Naive thymus-derived CD8-positive, alpha-beta T cell (primary cell): ENCODE data around the gene SHOC2. TPM values are rescaled to one million over a fixed set of nuclear protein-coding genes. Genes with fewer than 3 reads are reported as not detected.
A peak's percentile ranks its signal among the peaks of the same experiment; 100 is the strongest.
"Not testable (repeated sequence)": the region's sequence is repeated elsewhere in the genome, so short reads cannot be mapped to it uniquely, and the experiment has no call there.

Experiments used
- ATAC-seq, 2 donors: fragments of 150-1000 bp; cut with Tn5 transposase in 1 of 2; sonication (Bioruptor Pico), chemical (Tn5 transposase) in 1 of 2; 1 replicate in 1 of 2; 2 replicates in 1 of 2; pipeline ENCODE4 v1.10.0; 2021; ENCODE audit warnings: mild to moderate bottlenecking in 2 of 2, moderate library complexity in 2 of 2
- POLR2A ChIA-PET: fragments of 350-600 bp; sonication (Branson Sonifier 250); formaldehyde crosslinking; loops from one replicate; lab custom pipeline; 2021; ENCODE audit warnings: antibody characterized with exemption; lab: Charles Lee
- DNase-seq, 10 donors: peaks; one replicate each; pipeline versions ENCODE4 v3.0.0 to v3.0.0-alpha.2; 2020 to 2022
- H3K27ac Mint-ChIP-seq, 10 donors: one replicate each; pipeline ENCODE4 v1.8.0; 2020 to 2022; ENCODE audit warnings: mild to moderate bottlenecking in 10 of 10, mixed read lengths in 10 of 10, moderate library complexity in 4 of 10, inconsistent platforms in 1 of 10
- H3K27me3 Mint-ChIP-seq, 5 donors: one replicate each; pipeline ENCODE4 v1.8.0; 2021 to 2022; ENCODE audit warnings: mixed read lengths in 5 of 5
- H3K36me3 Mint-ChIP-seq, 3 donors: one replicate each; pipeline ENCODE4 v1.8.0; 2020 to 2022; ENCODE audit warnings: mixed read lengths in 3 of 3, mild to moderate bottlenecking in 2 of 3, inconsistent platforms in 1 of 3
- H3K4me1 Mint-ChIP-seq, 4 donors: one replicate each; pipeline ENCODE4 v1.8.0; 2021 to 2022; ENCODE audit warnings: mixed read lengths in 4 of 4
- H3K4me3 Mint-ChIP-seq, 10 donors: one replicate each; pipeline ENCODE4 v1.8.0; 2020 to 2022; ENCODE audit warnings: mild to moderate bottlenecking in 10 of 10, mixed read lengths in 10 of 10, moderate library complexity in 6 of 10, inconsistent platforms in 1 of 10
- H3K9me3 Mint-ChIP-seq, 9 donors: one replicate each; pipeline ENCODE4 v1.8.0; 2020 to 2022; ENCODE audit warnings: mixed read lengths in 9 of 9, mild to moderate bottlenecking in 3 of 9, inconsistent platforms in 1 of 9, moderate library complexity in 1 of 9
- polyA plus RNA-seq, 3 donors: library from polyadenylated mRNA; unstranded; fragments of 300-500 nt; fragmentation: Illumina TruSeq; gene quantifications; one replicate each; pipeline ENCODE4 v1.2.3, GENCODE V29; 2021
- total RNA-seq, 8 experiments: library from RNA in 2 of 8; stranded (reverse) in 2 of 8; gene quantifications; one replicate each; pipeline ENCODE4 v1.2.3 and lab custom pipeline; 2021 to 2026

Gene SHOC2
- total and polyA plus RNA-seq, 5 experiments from 2014 or later: 43.2 to 72.6 (median 58.3) TPM

DNA sequence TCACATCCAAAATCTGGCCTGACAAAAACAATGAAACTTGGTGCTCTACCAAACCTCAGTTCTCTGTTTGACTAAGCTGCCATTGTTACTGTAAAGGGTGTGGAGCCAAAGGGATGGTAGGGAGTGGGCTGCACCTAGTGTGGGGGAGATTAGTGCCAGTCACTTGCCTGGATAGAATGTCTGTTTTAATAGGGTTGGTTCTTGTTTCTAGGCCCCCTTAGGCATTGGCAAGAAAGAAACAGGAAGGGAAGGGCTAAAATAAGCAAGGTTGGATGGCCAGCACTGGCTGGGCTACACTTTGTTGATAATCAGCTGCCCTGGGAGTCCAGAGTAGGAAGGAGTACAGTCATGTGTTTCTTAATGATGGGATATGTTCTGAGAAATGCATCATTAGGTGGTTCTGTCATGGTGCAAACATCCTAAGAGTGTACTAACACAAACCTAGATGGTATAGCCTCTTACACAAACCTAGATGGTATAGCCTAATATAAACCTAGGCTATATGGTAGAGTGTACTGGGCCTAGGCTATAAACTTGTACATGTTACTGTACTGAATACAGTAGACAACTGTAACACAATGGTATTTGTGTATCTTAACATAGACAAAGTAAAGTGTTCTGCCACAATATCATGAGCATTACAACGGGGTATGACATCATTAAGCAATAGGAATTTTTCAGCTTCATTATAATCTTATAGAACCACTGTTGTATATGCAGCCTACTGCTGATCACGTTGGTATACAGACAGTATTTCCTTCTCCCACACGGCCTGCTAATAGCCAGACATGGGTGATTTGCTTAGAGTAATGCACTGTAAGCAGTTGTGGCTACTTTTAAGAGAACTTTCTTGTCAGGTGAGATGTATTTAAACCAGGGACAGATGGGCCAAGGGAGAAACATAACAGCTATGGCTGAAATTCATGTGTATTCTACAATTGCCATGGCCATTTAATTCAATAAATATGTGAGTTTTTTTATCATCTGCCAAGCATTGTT lies 15.8 kb upstream of the SHOC2 start:
- H3K4me1 Mint-ChIP-seq: peaks cover 18 to 35% (median 27%) of the 10 kb centered on the region in 4 donors
- POLR2A ChIA-PET: interaction anchor here (0.5 to 2.1 kb wide), 5 partner anchors 9 to 95 kb away, joined by 3 to 8 read pairs (median 4); partner anchors contain the start of gene SHOC2
- DNase-seq (no peak), ATAC-seq (peak in 1 of 2 donors; percentile 26)
- peak overlapping the region; percentile 31 to 88 (median 72) for H3K27ac Mint-ChIP-seq
- peak overlapping the region in 1 of 10 donors; percentile 5 for H3K4me3 Mint-ChIP-seq
- H3K27me3 Mint-ChIP-seq: no peaks in the 10 kb centered on the region
- H3K9me3 Mint-ChIP-seq: no peaks in the 10 kb centered on the region
- peaks cover 0 to 65% (median 20%) of the 10 kb centered on the region in 3 donors for H3K36me3 Mint-ChIP-seq

DNA sequence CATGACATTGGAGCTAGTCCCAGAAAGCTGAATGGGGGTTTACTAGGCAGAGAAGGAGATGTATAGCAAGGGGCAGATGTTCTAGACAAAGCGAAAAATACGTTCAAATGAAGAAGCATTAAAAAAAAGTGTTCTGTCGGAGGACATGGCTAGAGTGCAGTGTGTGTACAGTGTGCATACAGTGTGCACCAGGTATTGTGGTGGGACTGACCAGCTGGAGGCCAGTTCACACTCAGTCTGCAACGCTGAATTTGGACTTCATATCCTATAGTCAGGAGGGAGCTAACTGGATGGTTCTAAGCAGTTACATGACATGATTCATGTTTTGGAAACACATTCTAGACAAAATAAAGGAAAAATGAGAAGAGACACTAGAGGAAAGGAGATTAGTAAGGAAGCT lies 9.3 kb upstream of the SHOC2 start:
- Mint-ChIP-seq H3K27ac (peak overlapping the region in 9 of 10 donors; percentile 0 to 83 (median 7)), H3K9me3 (no peaks in the 10 kb centered on the region), H3K4me1 (peaks cover 13 to 35% (median 23%) of the 10 kb centered on the region in 4 donors), H3K36me3 (peaks cover 0 to 40% (median 5%) of the 10 kb centered on the region in 3 donors), H3K4me3 (no peak overlapping the region), H3K27me3 (no peaks in the 10 kb centered on the region)
- DNase-seq (no peak), ATAC-seq (no peak)
- POLR2A ChIA-PET: interaction anchor here (1.1 to 1.3 kb wide), 3 partner anchors 9 to 50 kb away, joined by 3 to 5 read pairs (median 3); partner anchors contain the start of genes BBIP1 and SHOC2

DNA sequence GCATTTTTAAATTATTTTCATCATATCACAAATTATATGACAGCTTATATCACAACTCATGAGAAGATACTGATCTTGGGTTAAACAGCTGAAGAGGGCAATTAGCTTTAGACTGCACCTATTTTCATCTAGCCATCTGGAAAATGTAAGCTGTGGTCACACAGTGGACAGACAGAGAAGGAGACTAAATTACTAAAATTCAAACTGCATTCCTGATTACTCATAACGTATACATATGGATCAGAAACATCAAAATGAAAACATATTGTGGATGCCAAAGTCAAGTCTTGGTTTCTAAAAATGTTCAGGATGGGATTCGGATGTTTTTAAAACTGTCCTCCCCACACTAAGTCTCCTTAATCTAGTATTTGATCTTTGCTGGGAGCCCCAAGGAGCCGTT lies 7.0 kb upstream of the SHOC2 start:
- Mint-ChIP-seq H3K36me3 (peaks cover 0 to 40% (median 5%) of the 10 kb centered on the region in 3 donors), H3K4me3 (no peak overlapping the region), H3K9me3 (no peaks in the 10 kb centered on the region), H3K27ac (peak overlapping the region in 1 of 10 donors; percentile 61), H3K27me3 (no peaks in the 10 kb centered on the region), H3K4me1 (peaks cover 15 to 49% (median 38%) of the 10 kb centered on the region in 4 donors)
- DNase-seq (no peak), ATAC-seq (no peak)
- POLR2A ChIA-PET: interaction anchor here (0.6 to 2.4 kb wide), 3 partner anchors 9 to 166 kb away, joined by 3 to 8 read pairs (median 5); partner anchors contain the start of gene PDCD4

DNA sequence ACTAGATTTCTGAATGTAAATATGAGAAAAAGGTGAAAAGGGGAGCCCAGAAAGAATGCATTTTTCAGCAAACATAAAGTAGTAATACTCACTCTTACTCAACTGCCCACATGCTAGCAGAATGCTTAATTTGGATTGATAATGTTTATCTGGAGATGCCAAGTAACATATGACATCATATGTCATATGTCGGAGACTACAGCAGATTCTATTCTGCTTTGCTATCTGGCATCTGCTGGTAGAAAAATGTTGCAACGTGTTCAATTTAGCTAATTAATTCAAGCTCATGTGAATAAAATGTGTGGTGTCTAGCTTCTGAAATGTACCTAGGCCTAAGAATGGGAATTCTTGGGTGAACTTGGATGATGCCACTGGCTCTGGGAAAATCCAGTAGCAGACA lies 5.0 kb upstream of the SHOC2 start:
- H3K27me3 Mint-ChIP-seq: no peaks in the 10 kb centered on the region
- H3K27ac Mint-ChIP-seq: peak overlapping the region in 4 of 10 donors; percentile 26 to 76 (median 42)
- peaks cover 0 to 38% (median 3%) of the 10 kb centered on the region in 3 donors for H3K36me3 Mint-ChIP-seq
- H3K4me3 Mint-ChIP-seq: no peak overlapping the region
- POLR2A ChIA-PET: no interaction called here
- H3K9me3 Mint-ChIP-seq: no peaks in the 10 kb centered on the region
- ATAC-seq (no peak), DNase-seq (no peak)
- peaks cover 17 to 48% (median 41%) of the 10 kb centered on the region in 4 donors for H3K4me1 Mint-ChIP-seq

DNA sequence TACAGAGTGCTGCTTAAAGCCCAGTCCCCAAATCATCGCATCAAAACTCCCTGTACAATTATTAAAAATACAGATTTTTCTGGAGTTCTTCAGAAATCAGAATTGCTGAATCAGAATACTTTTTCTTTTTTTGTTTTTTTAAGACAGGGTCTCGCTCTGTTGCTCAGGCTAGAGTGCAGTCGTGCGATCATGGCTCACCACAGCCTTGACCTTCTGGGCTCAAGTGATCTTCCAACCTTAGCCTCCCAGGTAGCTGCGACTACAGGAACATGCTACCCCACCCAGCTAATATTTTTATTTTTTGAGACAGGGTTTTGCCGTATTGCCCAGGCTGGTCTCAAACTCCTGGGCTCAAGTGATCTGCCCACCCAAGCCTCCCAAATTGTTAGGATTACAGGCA lies 4.4 kb upstream of the SHOC2 start:
- POLR2A ChIA-PET: no interaction called here

DNA sequence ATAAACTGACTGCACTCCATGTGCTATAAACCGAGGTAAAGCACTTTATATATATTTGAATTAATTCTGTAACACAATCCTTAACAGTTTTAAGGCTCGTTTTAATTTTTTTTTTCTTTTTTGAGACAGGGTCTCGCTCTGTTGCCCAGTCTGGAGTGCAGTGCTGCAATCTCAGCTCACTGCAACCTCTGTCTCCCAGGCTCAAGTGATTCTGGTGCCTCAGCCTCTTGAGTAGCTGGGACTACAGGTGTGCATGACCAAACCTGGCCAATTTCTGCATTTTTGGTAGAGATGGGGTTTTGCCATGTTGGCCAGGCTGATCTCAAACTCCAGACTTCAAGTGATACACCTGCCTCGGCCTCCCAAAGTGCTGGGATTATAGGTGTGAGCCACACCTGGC lies 3.8 kb upstream of the SHOC2 start:
- H3K27me3 Mint-ChIP-seq, POLR2A ChIA-PET, H3K4me3 Mint-ChIP-seq, DNase-seq, H3K27ac Mint-ChIP-seq, H3K9me3 Mint-ChIP-seq, ATAC-seq: not testable (repeated sequence)
- Mint-ChIP-seq H3K4me1 (peaks cover 11 to 46% (median 40%) of the 10 kb centered on the region in 4 donors), H3K36me3 (peaks cover 0 to 31% (median 3%) of the 10 kb centered on the region in 3 donors)

More for the DNA sequence above, 4.4 kb upstream of the SHOC2 start:
- no peaks in the 10 kb centered on the region for H3K27me3 Mint-ChIP-seq
- no peaks in the 10 kb centered on the region for H3K9me3 Mint-ChIP-seq
- no peak for ATAC-seq
- no peak for DNase-seq
- no peak overlapping the region for H3K4me3 Mint-ChIP-seq
- H3K36me3 Mint-ChIP-seq: peaks cover 0 to 37% (median 3%) of the 10 kb centered on the region in 3 donors
- peaks cover 15 to 47% (median 40%) of the 10 kb centered on the region in 4 donors for H3K4me1 Mint-ChIP-seq
- H3K27ac Mint-ChIP-seq: no peak overlapping the region

DNA sequence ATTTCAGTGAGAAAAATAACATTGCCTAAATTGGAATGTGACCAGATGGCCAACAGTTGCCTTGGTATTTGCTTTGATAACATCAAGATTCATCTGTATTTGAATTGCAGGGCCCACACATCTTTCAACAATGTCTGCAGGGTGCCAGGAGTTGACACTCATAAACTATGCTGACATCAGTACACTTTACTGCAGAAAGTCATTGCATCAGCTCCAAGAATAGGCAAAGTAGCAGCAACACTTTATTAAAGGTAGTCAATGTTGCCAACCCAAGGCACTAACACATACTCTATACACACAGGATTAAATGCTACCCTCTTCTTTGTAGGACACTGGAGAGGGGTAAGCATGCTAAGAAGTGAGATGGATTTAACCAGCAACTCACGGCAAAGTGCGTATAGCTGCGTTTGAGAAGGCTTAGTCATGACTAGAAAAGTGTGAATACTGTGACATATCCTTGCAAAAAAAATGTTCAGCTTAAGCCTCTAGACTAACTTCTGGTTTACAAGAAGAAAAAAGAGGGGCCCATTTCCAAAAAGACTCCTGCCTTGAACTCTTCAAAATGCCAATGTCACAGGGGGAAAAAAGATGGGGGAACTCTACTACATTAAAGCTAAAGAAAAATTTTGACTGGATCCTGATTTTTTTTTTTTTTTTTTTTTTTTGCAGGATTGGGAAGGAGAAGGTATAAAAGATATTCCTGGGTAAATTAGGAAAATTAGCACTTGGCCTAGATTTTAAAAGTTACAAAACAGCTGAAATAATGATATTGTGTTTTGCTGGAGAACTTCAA lies 2.7 kb upstream of the SHOC2 start:
- no peaks in the 10 kb centered on the region for H3K27me3 Mint-ChIP-seq
- POLR2A ChIA-PET: interaction anchor here (0.7 to 3.1 kb wide), 3 partner anchors 37 to 171 kb away, joined by 3 to 24 read pairs (median 6); no protein-coding TSS in a partner anchor
- DNase-seq (no peak), ATAC-seq (no peak)
- H3K4me1 Mint-ChIP-seq: peaks cover 10 to 46% (median 42%) of the 10 kb centered on the region in 4 donors
- peak overlapping the region in 3 of 10 donors; percentile 33 to 100 (median 100) for H3K27ac Mint-ChIP-seq
- H3K4me3 Mint-ChIP-seq: peak overlapping the region in 7 of 10 donors; percentile 4 to 100 (median 59)
- no peaks in the 10 kb centered on the region for H3K9me3 Mint-ChIP-seq
- H3K36me3 Mint-ChIP-seq: peaks cover 0 to 25% (median 3%) of the 10 kb centered on the region in 3 donors

DNA sequence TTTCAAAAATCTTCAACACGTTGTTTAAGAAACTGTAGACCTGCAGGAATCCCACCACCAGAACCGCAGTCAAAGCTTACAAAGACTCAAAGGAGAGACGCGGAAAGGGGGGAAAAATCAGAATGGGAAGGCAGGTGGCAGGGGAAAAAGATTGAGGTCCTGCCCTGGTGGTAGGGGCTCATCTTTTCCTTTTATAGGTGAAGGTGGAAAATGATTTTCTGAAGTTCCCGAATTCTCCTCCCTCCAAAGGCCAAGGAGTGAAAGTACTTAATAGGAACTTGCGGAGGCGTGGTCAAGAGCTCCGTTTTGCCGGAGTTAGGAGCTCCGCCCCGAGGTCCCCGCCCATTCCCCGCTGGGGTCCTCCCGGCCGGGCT lies 1.1 kb upstream of the SHOC2 start:
- POLR2A ChIA-PET: interaction anchor here (0.8 to 3.1 kb wide), 8 partner anchors 15 to 115 kb away, joined by 3 to 24 read pairs (median 6); partner anchors contain the start of gene PDCD4
- peaks cover 10 to 54% (median 41%) of the 10 kb centered on the region in 4 donors for H3K4me1 Mint-ChIP-seq
- ATAC-seq (no peak), DNase-seq (peak; percentile 73 to 90 (median 76))
- H3K4me3 Mint-ChIP-seq: peak overlapping the region; percentile 89 to 100 (median 96)
- peak overlapping the region; percentile 92 to 100 (median 100) for H3K27ac Mint-ChIP-seq
- peaks cover 0 to 17% (median 3%) of the 10 kb centered on the region in 3 donors for H3K36me3 Mint-ChIP-seq
- no peaks in the 10 kb centered on the region for H3K27me3 Mint-ChIP-seq
- H3K9me3 Mint-ChIP-seq: no peaks in the 10 kb centered on the region

DNA sequence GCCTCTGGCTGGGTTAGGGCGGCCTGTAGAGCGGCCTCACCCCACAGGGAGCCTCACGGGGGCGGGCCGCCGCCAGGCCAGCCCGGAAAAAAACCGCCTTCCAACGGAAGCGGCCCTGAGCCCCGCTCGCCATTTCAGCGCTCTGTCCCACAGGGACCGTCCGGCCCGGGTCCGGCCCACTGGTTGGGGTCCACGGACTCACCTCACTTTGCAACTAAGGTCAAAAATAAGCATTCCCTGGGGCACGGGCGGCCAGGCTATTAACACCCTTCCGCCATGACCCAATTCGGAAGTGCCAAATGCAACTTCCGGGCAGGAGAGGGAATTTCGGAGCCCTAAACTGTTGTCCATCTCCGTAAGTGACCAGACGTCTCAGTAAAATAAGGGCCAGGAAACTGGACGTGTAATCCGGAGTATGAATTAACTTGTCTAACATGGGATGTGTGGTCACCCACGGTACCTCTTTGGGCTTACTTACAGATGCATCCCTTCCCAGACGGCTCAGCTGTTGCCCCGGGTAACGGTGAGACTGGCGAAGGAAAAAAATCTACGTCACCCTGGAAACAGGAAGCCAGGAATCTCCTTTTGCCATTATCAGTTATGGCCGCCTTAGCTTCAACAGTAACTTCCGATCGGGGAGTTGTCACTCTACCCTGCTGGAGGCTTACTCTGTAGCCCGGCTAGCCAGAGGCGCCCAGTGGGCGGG lies 608 bp upstream of the SHOC2 start, which contains the start of gene BBIP1:
Gene BBIP1, minus strand, starts transcription at position 538 of the 706 bp plus-strand sequence. CDS start 1,023 bp downstream, outside the sequence.
- POLR2A ChIA-PET: interaction anchor here (0.6 to 3.1 kb wide), 17 partner anchors 8 to 123 kb away, joined by 3 to 24 read pairs (median 4); partner anchors contain the start of gene PDCD4
- no peaks in the 10 kb centered on the region for H3K9me3 Mint-ChIP-seq
- H3K27ac Mint-ChIP-seq: peak within 1 kb of the TSS; percentile 99 to 100 (median 100)
- H3K4me3 Mint-ChIP-seq: peak within 1 kb of the TSS; percentile 89 to 100 (median 98)
- H3K27me3 Mint-ChIP-seq: no peaks in the 10 kb centered on the region
- H3K4me1 Mint-ChIP-seq: peaks cover 12 to 59% (median 45%) of the 10 kb centered on the region in 4 donors
- peaks cover 0 to 19% (median 3%) of the 10 kb centered on the region in 3 donors for H3K36me3 Mint-ChIP-seq
- peak; percentile 89 to 94 for ATAC-seq
- DNase-seq: peak in 1 of 10 donors; percentile 89

DNA sequence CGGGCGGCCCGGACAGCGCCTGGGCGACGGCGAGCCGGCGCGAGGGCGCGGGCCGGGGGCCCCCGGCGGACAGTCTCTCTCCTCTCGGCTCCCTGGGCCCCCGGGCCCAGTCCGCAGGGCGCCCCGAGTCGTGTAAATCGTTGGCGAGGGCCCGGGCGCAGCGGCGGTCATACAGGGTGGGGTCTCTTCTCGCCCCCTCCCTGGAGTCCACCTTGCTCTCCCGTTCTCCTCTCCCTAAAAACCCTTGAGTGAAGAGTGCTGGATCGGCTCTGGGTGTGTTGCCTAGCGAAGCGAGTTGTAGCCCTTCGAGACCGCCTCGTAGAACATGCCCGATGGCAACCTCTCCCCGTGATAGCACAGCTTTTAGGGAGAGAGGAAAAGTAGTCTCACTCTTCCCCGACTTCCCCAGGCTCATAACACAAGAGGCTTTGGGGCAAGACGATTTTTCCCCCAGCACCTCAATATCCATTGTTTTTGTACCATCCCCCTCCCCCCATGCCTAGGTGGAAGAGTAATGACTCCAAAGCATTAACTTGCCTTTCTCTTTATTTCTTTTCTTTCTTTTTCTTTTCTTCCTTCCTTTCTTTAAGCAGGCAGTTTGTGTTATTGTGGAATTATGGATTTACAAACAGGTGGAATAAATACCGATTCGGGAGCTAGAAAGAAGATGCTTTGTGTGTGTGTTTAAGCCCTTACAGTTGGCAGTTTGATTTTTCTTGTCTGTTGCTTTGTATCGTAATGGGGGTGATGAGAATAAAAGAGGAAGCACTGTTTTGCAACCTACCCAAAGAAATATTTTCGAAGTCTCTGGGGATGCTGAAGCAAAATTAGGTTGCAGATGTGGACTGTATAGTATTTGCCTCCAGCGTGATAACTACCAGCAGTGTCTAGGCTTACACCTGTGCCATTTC lies 822 bp downstream of the SHOC2 start:
- H3K27me3 Mint-ChIP-seq: no peaks in the 10 kb centered on the region
- peak overlapping the region; percentile 78 to 96 (median 92) for H3K27ac Mint-ChIP-seq
- DNase-seq: peak in 5 of 10 donors; percentile 6 to 65 (median 25)

More for the DNA sequence above, 822 bp downstream of the SHOC2 start:
- peak overlapping the region; percentile 89 to 100 (median 94) for H3K4me3 Mint-ChIP-seq
- peaks cover 16 to 69% (median 49%) of the 10 kb centered on the region in 4 donors for H3K4me1 Mint-ChIP-seq
- no peak for ATAC-seq
- no peaks in the 10 kb centered on the region for H3K9me3 Mint-ChIP-seq
- POLR2A ChIA-PET: interaction anchor here (0.8 kb wide), 1 partner anchor 8 kb away, joined by 4 read pairs; no protein-coding TSS in a partner anchor
- peaks cover 0 to 15% (median 4%) of the 10 kb centered on the region in 3 donors for H3K36me3 Mint-ChIP-seq
